RWPE1 (cell line): Measurements from ENCODE around the gene MAPKAPK2.
"Not testable (repeated sequence)": the region's sequence is repeated elsewhere in the genome, so short reads cannot be mapped to it uniquely, and the experiment has no call there.

Source experiments
- CTCF ChIA-PET: fragments of 350-600 bp; sonication (Branson Sonifier 250); formaldehyde crosslinking; extraction: SDS; loops from one replicate; lab custom pipeline; 2021; lab: Yijun Ruan, JAX
- POLR2A ChIA-PET: fragments of 400-600 bp; formaldehyde crosslinking; extraction: SDS; loops from one replicate; lab custom pipeline; 2020; ENCODE audit warnings: antibody characterized with exemption; ENCODE audit not compliant: low non-redundant PET; lab: Yijun Ruan, JAX
- DNase-seq: peaks from one replicate; pipeline ENCODE4 v3.0.0; 2012; ENCODE audit warnings: low spot score
- H3K27ac ChIP-seq: fragments of 450-650 bp; 2 replicates; pipeline ENCODE4 v1.5.1; 2017
- TF ChIP-seq, protein P1 (sequence below): fragments of 450-650 bp; conservative IDR thresholded peaks from 2 replicates; pipeline ENCODE4 v1.5.1; 2017; ENCODE audit warnings: low read depth, mild to moderate bottlenecking

Gene MAPKAPK2

DNA sequence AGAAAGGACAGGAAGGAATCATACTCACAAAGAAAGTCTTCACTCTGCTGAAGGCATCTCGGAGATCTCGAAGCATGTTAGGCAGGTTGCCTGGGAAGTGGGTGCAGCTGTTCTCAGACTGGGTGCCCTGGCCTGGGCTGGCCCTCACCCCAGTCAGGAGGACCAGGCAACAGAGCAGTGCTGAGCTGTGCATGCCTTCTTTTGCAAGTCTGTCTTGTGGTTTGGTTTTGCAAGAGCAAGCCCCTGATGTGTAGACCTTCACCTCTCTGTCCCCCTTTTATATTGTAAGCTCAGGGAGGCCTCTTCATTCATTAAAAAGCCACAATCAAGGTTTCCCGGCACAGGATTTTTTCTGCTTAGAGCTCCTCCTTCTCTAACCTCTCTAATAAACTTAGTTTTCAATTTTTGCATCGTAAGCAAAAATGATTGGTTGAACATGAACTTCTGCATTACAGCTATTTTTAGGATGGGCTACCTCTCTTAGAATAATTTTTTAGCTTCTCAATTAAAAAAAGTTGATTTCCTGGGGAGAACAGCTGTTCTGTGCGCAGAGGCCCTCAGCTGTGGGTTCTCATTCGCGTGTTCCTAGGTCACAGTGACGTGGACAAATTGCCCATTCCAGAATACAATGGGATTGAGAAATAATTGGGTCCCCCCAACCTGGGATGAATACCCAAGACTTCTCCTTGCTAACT lies 87.7 kb downstream of the MAPKAPK2 start, which contains the start of gene IL10:
Gene IL10, minus strand, starts transcription at position 252 of the 695 bp plus-strand sequence. Its CDS starts 59 bp downstream, at position 193.
- H3K27ac ChIP-seq: no peak within 1 kb of the TSS
- DNase-seq: no peak
- POLR2A ChIA-PET: interaction anchor here (0.7 kb wide), 1 partner anchor 88 kb away, joined by 3 read pairs; no protein-coding TSS in a partner anchor
- CTCF ChIA-PET: interaction anchor here (0.6 kb wide), 1 partner anchor 204 kb away, joined by 3 read pairs; no protein-coding TSS in a partner anchor
- TF ChIP-seq, protein P1, sequence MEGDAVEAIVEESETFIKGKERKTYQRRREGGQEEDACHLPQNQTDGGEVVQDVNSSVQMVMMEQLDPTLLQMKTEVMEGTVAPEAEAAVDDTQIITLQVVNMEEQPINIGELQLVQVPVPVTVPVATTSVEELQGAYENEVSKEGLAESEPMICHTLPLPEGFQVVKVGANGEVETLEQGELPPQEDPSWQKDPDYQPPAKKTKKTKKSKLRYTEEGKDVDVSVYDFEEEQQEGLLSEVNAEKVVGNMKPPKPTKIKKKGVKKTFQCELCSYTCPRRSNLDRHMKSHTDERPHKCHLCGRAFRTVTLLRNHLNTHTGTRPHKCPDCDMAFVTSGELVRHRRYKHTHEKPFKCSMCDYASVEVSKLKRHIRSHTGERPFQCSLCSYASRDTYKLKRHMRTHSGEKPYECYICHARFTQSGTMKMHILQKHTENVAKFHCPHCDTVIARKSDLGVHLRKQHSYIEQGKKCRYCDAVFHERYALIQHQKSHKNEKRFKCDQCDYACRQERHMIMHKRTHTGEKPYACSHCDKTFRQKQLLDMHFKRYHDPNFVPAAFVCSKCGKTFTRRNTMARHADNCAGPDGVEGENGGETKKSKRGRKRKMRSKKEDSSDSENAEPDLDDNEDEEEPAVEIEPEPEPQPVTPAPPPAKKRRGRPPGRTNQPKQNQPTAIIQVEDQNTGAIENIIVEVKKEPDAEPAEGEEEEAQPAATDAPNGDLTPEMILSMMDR: no peak

DNA sequence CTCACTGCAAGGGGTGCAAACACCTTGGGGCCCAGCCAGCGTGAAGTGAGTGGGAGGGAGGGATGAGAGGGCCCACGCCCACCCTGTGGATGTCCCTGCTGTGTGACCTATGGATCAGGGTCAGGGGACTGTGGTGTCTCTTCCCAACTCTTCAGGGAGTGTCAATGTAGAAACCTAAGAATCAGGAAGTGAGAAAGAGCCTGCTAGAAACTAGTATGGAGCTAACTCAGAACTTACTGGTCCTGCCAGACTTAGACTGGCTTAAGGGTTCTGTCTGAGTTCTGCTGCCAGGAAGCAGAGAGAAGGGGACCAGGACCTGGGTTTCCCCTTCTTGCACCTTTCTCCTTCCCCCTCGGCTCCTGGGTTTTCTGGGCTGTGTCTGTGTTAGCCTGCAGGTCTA lies 89.4 kb downstream of the MAPKAPK2 start:
- TF ChIP-seq, protein P1: no peak
- H3K27ac ChIP-seq: no peak overlapping the region
- no peak for DNase-seq
- ChIA-PET CTCF (no interaction called here), POLR2A (no interaction called here)

DNA sequence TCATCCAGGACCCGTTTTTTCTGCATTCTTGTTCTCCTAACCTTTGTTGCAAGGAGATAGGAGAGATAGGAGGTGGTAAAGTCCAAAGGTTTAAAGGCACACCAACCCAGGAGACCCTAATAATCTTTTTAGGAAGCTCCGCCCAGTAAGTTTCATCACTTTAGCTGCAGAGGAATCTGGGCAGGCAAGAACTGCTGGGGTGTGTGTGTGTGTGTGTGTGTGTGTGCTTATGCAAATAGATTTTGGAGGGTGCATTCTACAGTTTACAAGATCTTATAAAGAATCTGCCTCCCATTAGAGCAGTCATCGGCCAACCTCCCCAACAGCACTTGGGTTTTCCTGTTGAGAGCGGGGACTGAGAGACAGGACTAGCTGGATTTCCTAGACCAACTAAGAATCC lies 91.5 kb downstream of the MAPKAPK2 start:
- H3K27ac ChIP-seq: no peak overlapping the region
- POLR2A ChIA-PET: no interaction called here
- no peak for DNase-seq
- CTCF ChIA-PET: interaction anchor here (0.6 kb wide), 1 partner anchor 65 kb away, joined by 3 read pairs; no protein-coding TSS in a partner anchor
- TF ChIP-seq, protein P1: no peak

DNA sequence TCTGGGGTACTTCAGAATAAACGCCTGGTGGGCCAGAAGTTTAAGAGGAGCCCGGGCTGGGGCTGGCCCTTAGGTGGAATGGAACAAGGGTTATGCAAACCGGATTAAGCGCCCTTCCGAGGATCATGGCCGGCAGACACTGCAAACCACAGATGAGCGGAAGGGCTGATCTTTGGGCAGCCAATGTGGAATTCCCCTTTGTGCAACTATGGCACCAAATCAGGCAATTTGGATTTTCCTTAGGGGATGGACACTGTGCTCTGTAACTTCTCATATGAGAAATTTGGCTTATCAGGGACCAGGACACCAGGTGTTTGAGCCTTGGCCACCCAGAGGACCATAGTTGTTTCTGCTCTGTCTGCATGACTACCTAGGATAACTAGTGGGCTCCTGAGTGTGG lies 93.3 kb downstream of the MAPKAPK2 start:
- TF ChIP-seq, protein P1: no peak
- H3K27ac ChIP-seq: no peak overlapping the region
- ChIA-PET POLR2A (interaction anchor here (0.6 kb wide), 1 partner anchor 174 kb away, joined by 3 read pairs; no protein-coding TSS in a partner anchor), CTCF (interaction anchor here (0.6 to 2.4 kb wide), 2 partner anchors 10 to 627 kb away, joined by 3 to 9 read pairs; no protein-coding TSS in a partner anchor)
- DNase-seq: no peak

DNA sequence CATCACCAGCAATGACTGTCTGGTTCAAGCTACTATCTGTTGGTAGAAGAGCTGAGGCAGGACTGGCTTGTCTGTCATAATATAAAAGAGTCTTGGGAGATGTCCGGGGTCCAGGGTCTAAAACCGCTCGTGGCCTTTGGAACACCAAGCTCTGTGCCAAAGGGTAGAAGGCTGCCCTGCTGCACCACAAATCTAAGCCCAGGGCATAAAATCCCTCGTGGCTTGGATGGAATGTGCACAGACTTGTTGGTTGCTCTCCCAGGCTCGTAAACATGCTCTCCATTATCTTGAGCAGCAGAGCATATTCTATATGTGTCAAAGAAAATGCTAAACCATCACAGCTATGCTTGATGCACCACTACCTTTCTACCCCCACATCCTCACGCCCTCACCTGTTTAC lies 94.2 kb downstream of the MAPKAPK2 start:
- CTCF ChIA-PET: interaction anchor here (0.6 to 2.4 kb wide), 4 partner anchors 8 to 134 kb away, joined by 3 to 9 read pairs (median 4); partner anchors contain the start of gene IL19
- H3K27ac ChIP-seq, DNase-seq, POLR2A ChIA-PET: not testable (repeated sequence)

DNA sequence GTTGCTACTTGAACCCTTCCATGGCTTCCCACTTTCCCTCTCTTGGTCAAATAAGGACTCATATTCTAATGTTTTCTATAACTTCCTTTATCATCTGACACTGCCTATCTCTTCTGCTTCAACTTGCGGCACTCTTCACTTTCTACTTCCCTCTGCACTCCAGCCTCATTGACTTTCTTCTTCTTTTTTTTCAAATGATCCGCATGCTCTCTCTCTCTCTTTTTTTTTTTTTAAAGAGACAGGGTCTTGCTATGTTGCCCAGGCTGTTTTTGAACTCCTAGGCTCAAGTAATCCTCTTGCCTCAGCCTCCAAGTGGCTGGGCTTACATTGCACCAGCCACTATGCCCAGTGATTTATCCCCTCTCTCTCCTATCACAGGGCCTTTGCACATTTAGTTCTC lies 94.9 kb downstream of the MAPKAPK2 start:
- H3K27ac ChIP-seq: no peak overlapping the region
- TF ChIP-seq, protein P1: no peak
- ChIA-PET POLR2A (no interaction called here), CTCF (interaction anchor here (1.3 to 2.4 kb wide), 2 partner anchors 11 to 133 kb away, joined by 4 to 9 read pairs; no protein-coding TSS in a partner anchor)
- no peak for DNase-seq

DNA sequence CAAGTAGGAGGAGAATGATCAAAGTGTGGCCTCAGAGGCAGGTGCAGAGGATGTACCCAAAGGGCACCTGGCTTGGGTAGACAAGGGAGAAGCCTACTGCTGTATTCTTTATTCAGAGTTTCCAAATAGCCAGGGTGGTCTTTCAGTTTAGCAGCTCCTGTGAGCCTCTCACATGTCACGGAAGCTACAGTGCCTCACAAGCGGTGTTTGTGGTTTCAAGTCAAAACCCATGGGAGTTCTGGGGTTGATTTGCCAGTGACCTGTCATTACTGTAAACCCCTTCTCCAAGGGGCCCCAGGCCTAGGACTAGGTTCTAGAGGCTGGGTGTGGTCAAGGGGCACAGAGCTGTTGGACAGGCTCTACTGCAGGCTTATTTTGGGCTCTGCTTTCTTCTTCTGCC lies 97.7 kb downstream of the MAPKAPK2 start:
- H3K27ac ChIP-seq: no peak overlapping the region
- POLR2A ChIA-PET: no interaction called here
- TF ChIP-seq, protein P1: no peak
- CTCF ChIA-PET: no interaction called here
- DNase-seq: no peak
